NT2/D1 (cell line): Measurements from ENCODE around the gene TSPEAR.
A peak's percentile ranks its signal among the peaks of the same experiment; 100 is the strongest.
"Not testable (repeated sequence)": the region's sequence is repeated elsewhere in the genome, so short reads cannot be mapped to it uniquely, and the experiment has no call there.

Experiments used
- DNase-seq: peaks from one replicate; pipeline ENCODE4 v3.0.0-alpha.2; 2011; ENCODE audit warnings: low read depth, low spot score
- H3K27me3 ChIP-seq: 2 replicates; pipeline ENCODE4 v1.6.0; 2011; ENCODE audit warnings: mild to moderate bottlenecking; ENCODE audit not compliant: insufficient read length, insufficient read depth
- H3K36me3 ChIP-seq: 2 replicates; pipeline ENCODE4 v1.6.1; 2011; ENCODE audit warnings: mild to moderate bottlenecking, low read length, mixed read lengths; ENCODE audit not compliant: insufficient read depth, insufficient read length
- H3K4me1 ChIP-seq: 2 replicates; pipeline ENCODE4 v1.5.1; 2011; ENCODE audit not compliant: insufficient read depth, insufficient read length
- H3K4me3 ChIP-seq: 2 replicates; pipeline ENCODE4 v1.5.1; 2011; ENCODE audit warnings: low read depth; ENCODE audit not compliant: insufficient read length
- H3K9ac ChIP-seq: 2 replicates; pipeline ENCODE4 v1.6.0; 2011; ENCODE audit warnings: low read depth; ENCODE audit not compliant: insufficient read length
- H3K9me3 ChIP-seq: 2 replicates; pipeline ENCODE4 v1.5.1; 2011; ENCODE audit warnings: mild to moderate bottlenecking, low read length; ENCODE audit not compliant: insufficient read depth
- SUZ12 ChIP-seq: IDR thresholded peaks from 2 replicates; pipeline ENCODE4 v1.6.1; 2011; ENCODE audit not compliant: insufficient read length, insufficient read depth; ENCODE audit errors: extremely low read depth
- YY1 ChIP-seq: IDR thresholded peaks from 2 replicates; pipeline ENCODE4 v1.6.1; 2011; ENCODE audit not compliant: insufficient read length, insufficient read depth
- ZNF274 ChIP-seq: IDR thresholded peaks from 2 replicates; pipeline ENCODE4 v1.6.1; 2011; ENCODE audit warnings: mild to moderate bottlenecking, low read depth, low read length

TSPEAR gene

DNA sequence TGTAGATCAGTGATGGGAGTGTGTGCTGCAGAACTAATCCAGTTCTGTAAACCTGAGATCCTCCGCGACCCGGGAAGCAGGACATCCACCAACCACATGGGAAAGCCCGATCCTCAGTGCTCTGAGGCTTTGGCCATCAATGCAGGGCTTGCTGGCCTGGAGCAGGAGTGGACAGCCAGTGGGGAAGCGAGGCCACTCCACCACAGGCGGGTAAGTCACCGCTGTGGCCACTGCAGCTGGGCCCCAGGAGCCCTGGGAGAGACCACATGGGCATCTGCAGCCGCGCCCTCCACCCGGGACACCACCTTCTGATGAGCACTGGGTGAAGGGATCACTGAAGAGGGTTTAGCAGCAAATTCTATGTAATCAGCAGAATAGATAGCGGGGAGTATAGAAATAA is 30.2 kb downstream of the TSPEAR start:
- Histone ChIP-seq H3K4me3 (no peak overlapping the region), H3K9ac (no peak overlapping the region), H3K27me3 (peaks cover 20% of the 10 kb centered on the region), H3K9me3 (peaks cover 14% of the 10 kb centered on the region; the same call in 1 of the 2 replicates), H3K36me3 (no peaks in the 10 kb centered on the region), H3K4me1 (peaks cover 3% of the 10 kb centered on the region)
- no peak for DNase-seq
- no peak for TF ChIP-seq SUZ12
- no peak for TF ChIP-seq YY1
- no peak for TF ChIP-seq ZNF274

DNA sequence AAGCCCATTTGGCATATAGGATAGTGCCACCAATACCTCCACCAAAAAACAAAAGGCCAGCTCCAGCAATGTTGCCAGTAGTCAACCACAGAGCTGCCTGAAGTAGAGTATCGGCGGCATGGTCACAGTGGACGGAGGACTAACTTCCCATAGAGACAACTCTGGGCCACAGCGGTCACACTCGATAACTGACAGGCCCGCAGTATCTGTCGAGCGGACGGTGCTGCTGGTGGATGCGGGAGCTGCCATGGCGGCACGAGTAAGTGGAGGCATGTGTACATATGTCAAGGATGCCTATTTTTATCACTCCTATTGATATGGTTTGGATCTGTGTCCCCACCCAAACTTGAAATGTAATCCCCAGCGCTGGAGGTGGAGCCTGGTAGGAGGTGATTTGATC is 33.5 kb downstream of the TSPEAR start:
- no peaks in the 10 kb centered on the region for H3K36me3 ChIP-seq
- DNase-seq: no peak
- H3K4me3 ChIP-seq: no peak overlapping the region
- H3K9ac ChIP-seq: no peak overlapping the region
- no peak for TF ChIP-seq YY1
- TF ChIP-seq SUZ12: no peak
- H3K27me3 ChIP-seq: peaks cover 4% of the 10 kb centered on the region
- H3K9me3 ChIP-seq: peaks cover 21% of the 10 kb centered on the region
- H3K4me1 ChIP-seq: no peaks in the 10 kb centered on the region

DNA sequence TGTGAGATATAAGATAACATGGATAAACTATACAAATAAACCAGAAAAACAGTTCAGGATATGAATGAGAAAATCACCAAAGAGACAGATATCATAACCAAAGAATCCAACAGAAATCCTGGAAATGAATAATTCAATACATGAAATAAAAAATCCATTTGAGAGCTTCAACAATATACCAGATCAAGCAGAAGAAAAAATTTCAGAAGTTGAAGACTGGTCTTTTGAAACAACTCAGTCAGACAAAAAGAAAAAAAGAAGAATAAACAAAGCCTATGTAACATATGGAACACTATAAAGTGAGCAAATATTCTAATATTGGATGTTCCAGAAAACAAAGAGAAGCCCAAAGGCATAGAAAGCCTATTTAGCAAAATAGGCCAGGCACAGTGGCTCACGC is 39.5 kb downstream of the TSPEAR start:
- no peak for DNase-seq
- Histone ChIP-seq H3K9ac (no peak overlapping the region), H3K4me3 (no peak overlapping the region), H3K4me1 (no peaks in the 10 kb centered on the region), H3K9me3 (peaks cover 60% of the 10 kb centered on the region), H3K36me3 (no peaks in the 10 kb centered on the region), H3K27me3 (no peaks in the 10 kb centered on the region)
- no peak for TF ChIP-seq YY1
- TF ChIP-seq SUZ12: no peak
- no peak for TF ChIP-seq ZNF274

DNA sequence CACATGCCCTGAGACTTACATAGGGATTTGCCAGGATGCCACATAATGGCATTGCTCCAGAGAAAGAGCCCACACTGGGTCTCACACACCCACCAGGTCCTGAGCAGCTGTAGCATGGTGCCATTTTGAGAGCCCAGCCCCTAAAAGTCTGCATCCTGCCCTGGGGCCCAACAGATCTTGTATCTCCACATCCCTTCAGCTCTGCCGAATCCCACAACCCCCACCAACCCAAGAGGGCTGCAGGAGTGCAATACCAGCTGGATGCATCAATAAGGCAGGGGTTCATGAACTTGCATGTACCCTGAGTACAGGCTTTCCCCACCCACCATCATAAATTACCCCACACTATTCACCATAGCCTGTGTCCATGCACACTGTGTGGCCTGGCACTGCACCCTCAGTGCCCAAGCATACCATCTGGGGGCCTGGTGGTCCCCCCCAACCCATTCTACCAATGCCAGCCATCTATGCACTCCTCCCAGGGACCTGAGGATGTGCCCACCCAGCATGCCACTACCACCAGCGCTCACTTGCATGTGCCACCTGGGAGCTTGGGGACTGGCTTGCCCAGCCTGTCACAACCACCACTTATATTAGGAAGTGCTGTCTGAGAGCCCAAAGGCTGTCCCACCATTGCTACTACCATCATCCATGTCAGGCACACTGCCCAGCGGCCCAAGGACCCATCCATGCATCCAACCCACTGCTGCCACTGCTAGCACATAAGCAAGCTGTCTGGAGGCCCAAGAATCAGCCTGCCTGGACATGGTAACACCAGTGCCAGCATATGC is 40.5 kb downstream of the TSPEAR start:
- Histone ChIP-seq H3K4me3 (no peak overlapping the region), H3K27me3 (no peaks in the 10 kb centered on the region), H3K36me3 (no peaks in the 10 kb centered on the region), H3K4me1 (no peaks in the 10 kb centered on the region), H3K9ac (no peak overlapping the region), H3K9me3 (peaks cover 60% of the 10 kb centered on the region)
- no peak for TF ChIP-seq YY1
- no peak for TF ChIP-seq SUZ12
- no peak for TF ChIP-seq ZNF274
- DNase-seq: no peak

DNA sequence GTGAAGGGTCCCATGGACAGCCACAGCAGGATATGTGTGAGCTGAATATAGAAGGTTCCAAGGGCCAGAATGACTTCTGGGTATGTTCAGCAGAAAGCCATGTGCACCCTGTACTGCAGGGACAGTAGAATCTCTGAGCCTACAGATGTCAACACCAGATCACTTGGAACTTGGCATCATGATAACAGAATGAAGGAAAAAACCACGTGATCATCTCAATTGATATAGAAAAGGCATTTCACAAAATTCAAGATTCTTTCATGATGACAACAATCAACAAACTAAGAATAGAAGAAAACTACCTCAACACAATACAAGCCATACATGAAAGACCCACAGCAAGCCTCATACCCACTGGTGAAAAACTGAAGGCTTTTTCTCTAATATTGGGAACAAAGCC is 43.8 kb downstream of the TSPEAR start:
- DNase-seq: no peak
- no peak overlapping the region for H3K4me3 ChIP-seq
- H3K9ac ChIP-seq: no peak overlapping the region
- TF ChIP-seq YY1: no peak
- no peak for TF ChIP-seq SUZ12
- TF ChIP-seq ZNF274: no peak
- no peaks in the 10 kb centered on the region for H3K36me3 ChIP-seq
- H3K9me3 ChIP-seq: peaks cover 60% of the 10 kb centered on the region
- H3K27me3 ChIP-seq: no peaks in the 10 kb centered on the region
- no peaks in the 10 kb centered on the region for H3K4me1 ChIP-seq

DNA sequence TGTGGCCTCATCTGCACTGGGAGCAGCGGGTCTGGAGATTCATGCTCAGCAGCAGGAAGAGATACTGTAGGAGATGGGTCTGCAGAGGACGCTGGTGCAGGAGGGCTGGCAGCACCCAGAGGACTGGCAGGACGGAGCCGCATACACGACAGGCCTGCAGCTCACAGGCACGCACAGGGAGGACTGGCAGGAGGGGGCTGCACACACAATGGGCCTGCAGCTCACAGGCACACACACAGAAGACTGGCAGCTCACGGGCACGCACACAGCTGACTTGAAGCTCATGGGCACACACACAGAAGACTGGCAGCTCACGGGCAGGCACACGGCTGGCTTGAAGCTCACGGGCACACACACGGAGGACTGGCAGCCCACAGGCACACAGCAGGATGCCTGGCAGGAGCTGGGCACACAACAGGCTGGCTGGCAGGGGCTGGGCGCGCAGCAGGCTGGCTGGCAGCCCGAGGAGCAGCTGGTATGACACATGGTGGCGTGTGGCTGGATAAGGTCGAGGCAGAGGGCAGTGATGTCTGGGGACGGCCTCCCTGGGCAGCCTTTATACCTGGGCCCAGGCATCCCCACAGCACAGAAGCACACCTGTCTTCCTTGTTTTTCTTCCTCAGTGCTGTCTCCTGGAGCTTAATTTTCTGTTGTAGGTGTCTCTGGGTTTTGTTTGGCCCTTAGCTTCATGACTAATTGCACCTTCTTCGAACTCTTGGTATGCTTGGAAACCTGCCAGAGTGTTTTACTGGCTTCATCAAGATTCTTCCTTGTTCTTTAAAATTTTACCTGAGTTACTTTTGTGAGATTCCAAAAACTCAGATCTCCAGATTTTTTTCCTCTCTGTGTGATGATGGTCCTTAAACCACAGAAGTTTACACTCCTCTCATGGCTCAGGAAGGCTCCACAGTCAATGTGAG is 44.7 kb downstream of the TSPEAR start, which contains the start of gene KRTAP12-2:
TSS of gene KRTAP12-2 (minus strand) at position 527 of the 920 bp plus-strand sequence. CDS start at position 486, 41 bp downstream.
- no peak within 1 kb of the TSS for H3K4me3 ChIP-seq
- H3K27me3 ChIP-seq: no peaks in the 10 kb centered on the region
- no peak within 1 kb of the TSS for H3K9ac ChIP-seq
- H3K4me1 ChIP-seq: no peaks in the 10 kb centered on the region
- H3K9me3 ChIP-seq: peaks cover 51% of the 10 kb centered on the region
- TF ChIP-seq ZNF274: no peak
- TF ChIP-seq YY1: no peak
- TF ChIP-seq SUZ12: no peak
- no peak for DNase-seq
- H3K36me3 ChIP-seq: no peaks in the 10 kb centered on the region

DNA sequence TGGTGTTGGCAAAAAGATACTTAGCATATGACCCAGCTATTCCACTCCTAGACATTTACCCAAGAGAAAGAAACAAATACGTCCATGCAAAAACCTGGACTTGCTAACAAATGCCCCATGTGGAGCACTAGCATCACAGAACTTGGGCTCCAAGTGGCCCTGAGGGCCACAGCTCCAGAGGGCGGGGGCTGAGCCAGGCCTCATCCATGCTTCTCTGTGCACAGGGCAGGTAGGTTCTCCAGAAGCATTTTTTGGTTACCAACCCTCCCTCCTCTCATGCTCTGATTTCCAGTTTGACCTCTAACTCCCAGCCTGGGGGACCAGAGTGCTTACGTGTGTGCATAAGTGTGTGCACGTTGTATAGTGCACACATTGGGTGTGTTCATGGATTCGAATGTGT is 46.7 kb downstream of the TSPEAR start:
- no peaks in the 10 kb centered on the region for H3K4me1 ChIP-seq
- no peak for TF ChIP-seq YY1
- no peak for TF ChIP-seq SUZ12
- peak; percentile 44; the same call in 1 of the 2 replicates for TF ChIP-seq ZNF274
- H3K4me3 ChIP-seq: no peak overlapping the region
- H3K9ac ChIP-seq: no peak overlapping the region
- no peaks in the 10 kb centered on the region for H3K27me3 ChIP-seq
- no peaks in the 10 kb centered on the region for H3K36me3 ChIP-seq
- peaks cover 31% of the 10 kb centered on the region for H3K9me3 ChIP-seq
- no peak for DNase-seq

DNA sequence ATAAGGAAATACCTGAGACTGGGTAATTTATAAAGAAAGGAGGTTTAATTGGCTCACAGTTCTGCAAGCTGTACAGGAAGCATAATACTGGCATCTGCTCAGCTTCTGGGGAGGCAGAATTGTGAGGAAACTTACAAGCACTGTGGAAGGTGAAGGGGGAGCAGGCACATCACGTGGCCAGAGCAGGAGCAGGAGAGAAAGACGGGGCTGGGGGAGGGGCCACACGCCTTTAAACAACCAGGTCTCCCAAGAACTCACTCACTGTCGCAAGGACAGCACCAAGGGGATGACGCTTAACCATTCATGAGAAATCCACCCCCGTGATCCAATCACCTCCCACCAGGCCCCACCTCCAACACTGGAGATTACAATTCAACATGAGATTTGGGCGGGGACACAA is 49.8 kb downstream of the TSPEAR start:
- not testable (repeated sequence) for H3K36me3 ChIP-seq, H3K4me1 ChIP-seq, H3K9ac ChIP-seq, H3K27me3 ChIP-seq, H3K4me3 ChIP-seq, DNase-seq
- peaks cover 14% of the 10 kb centered on the region for H3K9me3 ChIP-seq
